HG03571 (cell line): ENCODE data around the gene AIFM1.
"Not testable (repeated sequence)": the region's sequence is repeated elsewhere in the genome, so short reads cannot be mapped to it uniquely, and the experiment has no call there.

Experiments
- ATAC-seq: cut with Tn5 transposase; IDR thresholded peaks from one replicate; pipeline ENCODE4 v1.9.1; 2021; ENCODE audit not compliant: unreplicated experiment

Gene AIFM1

GRCh38 chrX:130120746-130121504 lies 44.7 kb downstream of the AIFM1 start:
- ATAC-seq = no peak

GRCh38 chrX:130120321-130120731 lies 45.3 kb downstream of the AIFM1 start:
- no peak for ATAC-seq

- no peak for ATAC-seq
These were observed 46.2 kb downstream of the AIFM1 start for GRCh38 chrX:130119312-130119898.

- no peak for ATAC-seq
These were observed 47.0 kb downstream of the AIFM1 start for GRCh38 chrX:130118441-130119311.

- ATAC-seq = no peak
These were observed 48.5 kb downstream of the AIFM1 start for GRCh38 chrX:130117166-130117565.

GRCh38 chrX:130115119-130115885 lies 50.3 kb downstream of the AIFM1 start:
- ATAC-seq = not testable (repeated sequence)

GRCh38 chrX:130114141-130114588 lies 51.5 kb downstream of the AIFM1 start:
- ATAC-seq = no peak

- ATAC-seq = no peak
These were observed 54.2 kb downstream of the AIFM1 start for GRCh38 chrX:130111220-130112154.

GRCh38 chrX:130110379-130111219 lies 55.0 kb downstream of the AIFM1 start, which contains the start of gene ELF4:
Gene ELF4, minus strand, starts transcription at chrX:130110497. Its CDS starts 29,167 bp downstream, at chrX:130081330.
- ATAC-seq = no peak

GRCh38 chrX:130109429-130110378 lies 55.9 kb downstream of the AIFM1 start:
- ATAC-seq = no peak

GRCh38 chrX:130108647-130109428 lies 56.8 kb downstream of the AIFM1 start:
- ATAC-seq = peak; percentile 68

- no peak for ATAC-seq
These were observed 59.6 kb downstream of the AIFM1 start for GRCh38 chrX:130106071-130106470.

GRCh38 chrX:130105244-130105643 lies 60.4 kb downstream of the AIFM1 start:
- no peak for ATAC-seq

- ATAC-seq = no peak
These were observed 62.0 kb downstream of the AIFM1 start for GRCh38 chrX:130103605-130104004.

- no peak for ATAC-seq
These were observed 65.5 kb downstream of the AIFM1 start for GRCh38 chrX:130100180-130100579.

GRCh38 chrX:130098210-130098552 lies 67.5 kb downstream of the AIFM1 start:
- ATAC-seq = no peak
